Dermis microvascular lymphatic vessel endothelial cell (primary cell): ENCODE data around the gene JTB. TPM values are rescaled to one million over a fixed set of nuclear protein-coding genes. Genes with fewer than 3 reads are reported as not detected.
A peak's percentile ranks its signal among the peaks of the same experiment; 100 is the strongest.

ENCODE experiments used
- DNase-seq, 2 donors: peaks; one replicate each; pipeline versions ENCODE4 v3.0.0 to v3.0.0-alpha.2; 2010; ENCODE audit warnings: low read depth in 2 of 2
- total RNA-seq: library from RNA; depleted of rRNA; stranded (reverse); fragments of >200 nt; gene quantifications from 2 replicates; pipeline ENCODE4 v1.2.1, GENCODE V29; 2014

Gene JTB
- total RNA-seq, 1 donor from 2014 or later, result 78.3 TPM

GRCh38 chr1:153933955-153934354 lies 43.5 kb downstream of the JTB start:
- DNase-seq, result no peak

GRCh38 chr1:153933430-153933829 lies 44.0 kb downstream of the JTB start:
- no peak for DNase-seq

DNA sequence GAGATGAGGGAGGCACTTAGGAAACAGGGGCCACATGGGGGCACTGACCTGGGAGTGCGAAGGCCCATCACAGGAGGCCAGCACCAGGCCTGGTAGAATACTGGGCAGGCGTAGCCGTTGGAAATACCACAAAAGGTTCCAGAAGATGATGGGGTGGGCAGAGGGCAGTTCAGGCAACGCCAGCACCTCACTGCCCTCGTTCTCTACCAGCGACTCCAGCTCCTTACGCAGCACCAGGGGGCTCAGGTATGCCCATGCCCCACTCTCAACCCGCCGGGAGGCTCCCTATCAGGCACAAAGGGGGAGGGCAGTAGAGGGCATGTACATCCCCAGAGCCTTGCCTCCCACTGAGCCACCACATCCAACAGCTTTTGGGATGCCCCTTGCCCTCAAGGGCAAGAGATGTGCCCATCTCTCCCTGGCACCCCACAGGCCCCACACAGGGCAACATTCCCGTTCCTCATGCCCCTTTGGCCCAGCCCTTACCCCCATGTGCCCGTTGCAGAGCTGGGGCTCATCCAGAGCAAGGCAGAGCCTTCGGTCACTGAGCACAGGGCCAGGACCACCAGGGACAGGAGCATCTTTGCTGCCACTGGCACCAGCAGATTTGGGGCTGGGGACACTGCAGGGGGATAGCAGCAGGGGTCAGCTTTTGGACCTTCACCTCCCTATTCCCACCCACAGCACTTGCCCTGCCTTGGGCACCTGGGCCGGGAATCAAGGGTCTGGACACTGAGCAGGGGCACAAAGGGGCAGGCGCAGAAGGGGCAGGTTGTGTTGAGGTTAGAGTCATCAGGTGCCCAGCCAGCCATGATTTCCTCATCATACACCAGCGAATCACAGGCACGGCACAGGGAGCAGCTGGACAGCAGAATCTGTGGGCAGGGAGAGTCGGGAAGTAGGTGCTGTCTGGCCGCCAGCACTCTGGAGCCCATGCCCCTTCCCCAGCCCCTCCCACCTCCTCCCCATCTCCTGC lies 45.0 kb downstream of the JTB start:
- DNase-seq, result no peak

GRCh38 chr1:153929981-153930948 lies 47.2 kb downstream of the JTB start:
- DNase-seq, result no peak

- DNase-seq, result no peak
Observed at GRCh38 chr1:153929426-153929825, 48.0 kb downstream of the JTB start.

DNA sequence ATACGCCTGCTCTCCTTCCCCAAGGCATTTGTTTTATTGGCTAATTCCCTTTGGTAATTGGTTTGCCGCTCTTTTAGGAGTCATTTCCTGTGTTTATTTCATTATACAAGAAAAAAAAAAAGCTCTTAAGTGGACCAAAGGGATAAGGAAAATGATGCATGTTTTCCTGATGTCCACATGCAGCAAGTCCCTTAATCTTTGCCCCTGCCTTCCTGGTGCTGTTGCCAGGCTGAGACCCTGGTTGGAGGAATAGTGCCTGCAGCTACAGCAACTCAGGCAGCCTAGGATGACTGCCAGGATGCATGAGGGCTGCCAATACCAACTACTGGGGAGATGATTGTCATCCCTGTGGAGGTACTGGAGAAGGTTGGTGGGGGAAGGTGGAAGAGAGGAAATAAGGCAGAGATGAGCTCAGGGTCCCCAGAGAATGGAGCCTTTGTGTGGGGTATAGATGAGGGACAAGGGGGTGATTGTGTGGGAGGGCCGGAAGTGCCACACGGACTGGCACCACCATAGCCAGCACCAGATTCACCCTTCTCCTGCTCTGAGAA lies 48.6 kb downstream of the JTB start:
- DNase-seq, result peak in 1 of 2 donors; percentile 74

- no peak for DNase-seq
Observed at GRCh38 chr1:153928245-153928644, 49.2 kb downstream of the JTB start.

GRCh38 chr1:153926405-153926804 lies 51.1 kb downstream of the JTB start:
- DNase-seq, result no peak

Other genes with a start within 250 kb of the JTB start
- gene INTS3, start 249.6 kb downstream of the JTB start, total RNA-seq, result 16.4 and 20.7 TPM in 2 replicates
- 30.4 and 56.1 TPM in 2 replicates for gene SLC27A3, start 202.3 kb downstream of the JTB start, total RNA-seq
- gene GATAD2B, start 54.7 kb downstream of the JTB start, total RNA-seq, result 4.0 and 6.2 TPM in 2 replicates
- 6.7 and 13.9 TPM in 2 replicates for gene DENND4B, start 31.0 kb downstream of the JTB start, total RNA-seq
- 2.3 and 3.3 TPM in 2 replicates for gene CRTC2, start 19.1 kb downstream of the JTB start, total RNA-seq
- gene SLC39A1, start 14.1 kb downstream of the JTB start, total RNA-seq, result 86.8 and 136 TPM in 2 replicates
- gene CREB3L4, start 9.8 kb downstream of the JTB start, total RNA-seq, result 6.8 and 8.7 TPM in 2 replicates
- 35.4 and 61.8 TPM in 2 replicates for gene RAB13, start 8.7 kb upstream of the JTB start, total RNA-seq
- gene RPS27, start 13.1 kb upstream of the JTB start, total RNA-seq, result 1,374 and 1,459 TPM in 2 replicates
- gene NUP210L, start 177.4 kb upstream of the JTB start, total RNA-seq, result under 0.01 TPM in 2 replicates
- 298 and 390 TPM in 2 replicates for gene TPM3, start 214.4 kb upstream of the JTB start, total RNA-seq
- not detected in 2 replicates for gene CFAP141, start 228.7 kb upstream of the JTB start, total RNA-seq
- 34.9 and 49.2 TPM in 2 replicates for gene UBAP2L, start 243.3 kb upstream of the JTB start, total RNA-seq